ENCODE data around the gene MRPL2. TPM values are rescaled to one million over a fixed set of nuclear protein-coding genes. Genes with fewer than 3 reads are reported as not detected.

The MRPL2 gene
- total RNA-seq, 1 experiment from 2014 or later, result 123 TPM

DNA sequence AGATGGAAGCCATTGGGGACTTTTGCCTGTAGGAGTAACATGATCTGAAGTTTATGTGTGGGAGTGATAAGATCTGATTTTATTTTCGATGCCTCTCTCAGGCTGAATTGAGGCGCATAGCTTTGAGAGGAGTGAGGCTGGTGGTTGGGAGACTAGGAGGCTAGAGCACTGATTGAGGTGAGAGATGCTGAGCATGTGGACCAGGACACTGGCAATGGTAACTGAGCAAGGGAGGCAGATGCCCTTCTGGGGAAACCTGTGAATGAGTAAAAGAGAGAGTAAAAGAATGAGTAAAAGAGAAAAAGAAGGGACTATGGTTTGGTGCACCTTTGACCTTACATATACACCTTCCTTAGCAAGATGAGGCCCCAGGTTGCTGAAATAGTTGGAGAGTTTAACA lies 34.8 kb downstream of the MRPL2 start:
- Histone ChIP-seq H4K20me1 (ENCODE audit: insufficient read depth) (no peaks in the 10 kb centered on the region), H3K9ac (ENCODE audit: low read length) (no peak overlapping the region), H3K27me3 (ENCODE audit: insufficient read depth, low read length) (no peaks in the 10 kb centered on the region), H3K4me2 (ENCODE audit: low read length) (no peak overlapping the region), H2AFZ (ENCODE audit: low read depth, low read length, poor library complexity, severe bottlenecking) (no peak overlapping the region), H3K36me3 (ENCODE audit: control insufficient read depth in 1 of 2, insufficient read depth in 2 of 2, low read length in 2 of 2) (peaks cover 30 to 34% of the 10 kb centered on the region in 2 experiments; a peak in 3 of 4 replicates), H3K9me3 (ENCODE audit: control insufficient read depth in 1 of 2, insufficient read depth in 1 of 2, low read depth in 1 of 2, low read length in 2 of 2) (no peaks in the 10 kb centered on the region), H3K4me3 (replicated peaks in 1 of 2; ENCODE audit: low read depth in 1 of 2, low read length in 2 of 2) (no peak overlapping the region), H3K27ac (ENCODE audit: low read depth, low read length) (no peak overlapping the region), H3K79me2 (ENCODE audit: insufficient read depth, low read length) (peaks cover 45% of the 10 kb centered on the region), H3K9me2 (ENCODE audit: insufficient read depth) (no peaks in the 10 kb centered on the region), H3K4me1 (ENCODE audit: control insufficient read depth in 1 of 2, insufficient read depth in 2 of 2, low read length in 2 of 2) (peaks cover 9 to 20% of the 10 kb centered on the region in 2 experiments)
- POLR2A ChIA-PET, result interaction anchor here (1.6 to 2.0 kb wide), 3 partner anchors 8 to 40 kb away, joined by 3 to 7 read pairs (median 5); partner anchors contain the start of genes KLHDC3, MEA1 and PPP2R5D
- BruUV-seq (replicated peaks), result TSS peak; percentile 14
- TF ChIP-seq JUND (IDR thresholded peaks at IDR 0.05) (no peak), POLR2AphosphoS5 (IDR thresholded peaks at IDR 0.05; ENCODE audit: low read depth, low read length) (0 out of 2 replicates have a peak, but pooled peaks have one; percentile 17)
- CTCF ChIA-PET, result no interaction called here
- intact Hi-C loops (cut with micrococcal nuclease), result no loop called here
- RAD21 ChIA-PET (ENCODE audit: low non-redundant PET in 1 of 2, low total read pairs in 2 of 2, uncharacterized antibody in 2 of 2, unreplicated experiment in 2 of 2), result no interaction called here
- ATAC-seq (no peak), DNase-seq (ENCODE audit: low read depth, low spot score) (no peak)

DNA sequence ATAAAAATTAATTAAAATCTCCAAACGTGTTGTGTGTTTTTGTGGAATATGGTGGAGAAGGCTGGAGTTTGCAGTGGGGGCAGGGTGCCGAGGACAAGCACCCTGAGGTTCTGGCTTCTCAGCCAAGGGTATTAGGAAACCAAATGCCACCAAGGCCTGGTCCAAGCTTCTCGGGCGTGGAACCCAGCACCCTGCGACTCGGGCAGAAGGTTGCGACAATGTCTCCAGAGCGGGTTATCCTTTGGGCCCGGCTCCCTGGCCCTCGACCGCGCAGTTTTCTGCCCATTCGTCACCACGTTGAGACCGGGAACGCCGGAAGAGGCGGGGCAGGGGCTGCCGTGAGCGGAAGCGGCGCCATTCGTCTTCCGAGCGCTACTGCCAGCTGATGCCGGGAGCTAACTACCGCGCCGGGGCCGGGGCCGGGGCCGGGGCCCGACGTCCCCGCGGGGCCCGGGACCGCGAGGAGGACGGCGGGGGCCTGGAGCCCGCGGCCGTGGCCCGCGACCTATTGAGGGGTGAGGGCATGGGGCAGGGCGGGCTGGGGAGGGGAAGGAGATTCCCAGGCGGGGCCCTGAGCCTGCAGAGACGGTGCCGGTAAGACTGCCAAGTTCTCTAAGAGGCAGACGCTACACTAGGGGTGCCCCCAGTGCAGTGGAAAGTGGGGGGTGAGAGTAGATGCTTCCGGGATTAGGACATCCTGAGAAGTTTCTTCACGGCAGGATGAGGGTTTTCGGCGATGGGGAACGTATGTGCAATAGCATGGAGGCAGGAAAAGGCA lies 37.8 kb downstream of the MRPL2 start, which contains the start of gene RRP36:
Gene RRP36 (plus strand): TSS at position 354 of the 778 bp plus-strand sequence. CDS start 32 bp downstream, at position 386.
- no peaks in the 10 kb centered on the region for H3K9me2 ChIP-seq (ENCODE audit: insufficient read depth)
- no peaks in the 10 kb centered on the region for H3K9me3 ChIP-seq (ENCODE audit: control insufficient read depth in 1 of 2, insufficient read depth in 1 of 2, low read depth in 1 of 2, low read length in 2 of 2)
- DNase-seq (ENCODE audit: low read depth, low spot score) (no peak), ATAC-seq (peak; percentile 90)
- ChIA-PET POLR2A (interaction anchor here (0.6 to 2.2 kb wide), 5 partner anchors 12 to 122 kb away, joined by 3 to 7 read pairs (median 4); partner anchors contain the start of genes CNPY3 and PEX6), RAD21 (ENCODE audit: low non-redundant PET in 1 of 2, low total read pairs in 2 of 2, uncharacterized antibody in 2 of 2, unreplicated experiment in 2 of 2) (interaction anchor here (0.7 to 1.3 kb wide), 2 partner anchors 7 to 1287 kb away, joined by 3 read pairs; partner anchors contain the start of genes KLHDC3 (in 1 of the 2) and MEA1 (in 1 of the 2)), CTCF (interaction anchor here (0.8 kb wide), 1 partner anchor 122 kb away, joined by 3 read pairs; no protein-coding TSS in a partner anchor)
- H3K36me3 ChIP-seq (ENCODE audit: control insufficient read depth in 1 of 2, insufficient read depth in 2 of 2, low read length in 2 of 2), result peaks cover 20 to 22% of the 10 kb centered on the region in 2 experiments
- intact Hi-C loops (cut with micrococcal nuclease), result no loop called here
- no peaks in the 10 kb centered on the region for H4K20me1 ChIP-seq (ENCODE audit: insufficient read depth)
- BruUV-seq (replicated peaks), result no TSS peak
- peaks cover 55% of the 10 kb centered on the region for H3K79me2 ChIP-seq (ENCODE audit: insufficient read depth, low read length)
- H3K4me3 ChIP-seq (replicated peaks in 1 of 2; ENCODE audit: low read depth in 1 of 2, low read length in 2 of 2), result peak within 1 kb of the TSS; percentile 75 to 96
- H3K9ac ChIP-seq (ENCODE audit: low read length), result peak within 1 kb of the TSS; percentile 93
- peak within 1 kb of the TSS; percentile 94 for H3K4me2 ChIP-seq (ENCODE audit: low read length)
- H3K4me1 ChIP-seq (ENCODE audit: control insufficient read depth in 1 of 2, insufficient read depth in 2 of 2, low read length in 2 of 2), result peaks cover 9 to 20% of the 10 kb centered on the region in 2 experiments
- peak within 1 kb of the TSS; percentile 80 for H3K27ac ChIP-seq (ENCODE audit: low read depth, low read length)
- H2AFZ ChIP-seq (ENCODE audit: low read depth, low read length, poor library complexity, severe bottlenecking), result no peak within 1 kb of the TSS
- no peaks in the 10 kb centered on the region for H3K27me3 ChIP-seq (ENCODE audit: insufficient read depth, low read length)
- TF ChIP-seq EZH2phosphoT487 (IDR thresholded peaks at IDR 0.05; ENCODE audit: borderline replicate concordance), result no peak
- TF ChIP-seq SP1 (IDR thresholded peaks at IDR 0.05; ENCODE audit: low read depth), result no peak
- TF ChIP-seq RAD21 (IDR thresholded peaks at IDR 0.05; ENCODE audit: low read depth), result no peak
- TF ChIP-seq SRF (IDR thresholded peaks at IDR 0.05; ENCODE audit: low read depth), result no peak
- TF ChIP-seq ATF3 (IDR thresholded peaks at IDR 0.05), result no peak
- no peak for TF ChIP-seq FOSL1 (IDR thresholded peaks at IDR 0.05; ENCODE audit: low read depth)
- TF ChIP-seq MAX (IDR thresholded peaks at IDR 0.05), result no peak
- TF ChIP-seq SIN3A (IDR thresholded peaks at IDR 0.05; ENCODE audit: low read depth), result no peak
- peak; percentile 83 for TF ChIP-seq POLR2AphosphoS5 (IDR thresholded peaks at IDR 0.05; ENCODE audit: low read depth, low read length)
- TF ChIP-seq, protein P1, sequence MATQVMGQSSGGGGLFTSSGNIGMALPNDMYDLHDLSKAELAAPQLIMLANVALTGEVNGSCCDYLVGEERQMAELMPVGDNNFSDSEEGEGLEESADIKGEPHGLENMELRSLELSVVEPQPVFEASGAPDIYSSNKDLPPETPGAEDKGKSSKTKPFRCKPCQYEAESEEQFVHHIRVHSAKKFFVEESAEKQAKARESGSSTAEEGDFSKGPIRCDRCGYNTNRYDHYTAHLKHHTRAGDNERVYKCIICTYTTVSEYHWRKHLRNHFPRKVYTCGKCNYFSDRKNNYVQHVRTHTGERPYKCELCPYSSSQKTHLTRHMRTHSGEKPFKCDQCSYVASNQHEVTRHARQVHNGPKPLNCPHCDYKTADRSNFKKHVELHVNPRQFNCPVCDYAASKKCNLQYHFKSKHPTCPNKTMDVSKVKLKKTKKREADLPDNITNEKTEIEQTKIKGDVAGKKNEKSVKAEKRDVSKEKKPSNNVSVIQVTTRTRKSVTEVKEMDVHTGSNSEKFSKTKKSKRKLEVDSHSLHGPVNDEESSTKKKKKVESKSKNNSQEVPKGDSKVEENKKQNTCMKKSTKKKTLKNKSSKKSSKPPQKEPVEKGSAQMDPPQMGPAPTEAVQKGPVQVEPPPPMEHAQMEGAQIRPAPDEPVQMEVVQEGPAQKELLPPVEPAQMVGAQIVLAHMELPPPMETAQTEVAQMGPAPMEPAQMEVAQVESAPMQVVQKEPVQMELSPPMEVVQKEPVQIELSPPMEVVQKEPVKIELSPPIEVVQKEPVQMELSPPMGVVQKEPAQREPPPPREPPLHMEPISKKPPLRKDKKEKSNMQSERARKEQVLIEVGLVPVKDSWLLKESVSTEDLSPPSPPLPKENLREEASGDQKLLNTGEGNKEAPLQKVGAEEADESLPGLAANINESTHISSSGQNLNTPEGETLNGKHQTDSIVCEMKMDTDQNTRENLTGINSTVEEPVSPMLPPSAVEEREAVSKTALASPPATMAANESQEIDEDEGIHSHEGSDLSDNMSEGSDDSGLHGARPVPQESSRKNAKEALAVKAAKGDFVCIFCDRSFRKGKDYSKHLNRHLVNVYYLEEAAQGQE (IDR thresholded peaks at IDR 0.05; ENCODE audit: low read depth), result no peak
- TF ChIP-seq ZFX (IDR thresholded peaks at IDR 0.05), result peak; percentile 67
- TF ChIP-seq EGR1 (IDR thresholded peaks at IDR 0.05; ENCODE audit: low read depth), result no peak
- TF ChIP-seq YY1 (IDR thresholded peaks at IDR 0.05; ENCODE audit: extremely low read depth, insufficient replicate concordance, low read depth, low read length), result peak; percentile 87

Data from HCT116 (cell line).